Ishikawa (cell line): ENCODE data around the gene SLC45A3.

Experiments
- EP300 ChIP-seq: IDR thresholded peaks from 2 replicates; pipeline ENCODE4 v1.6.1; 2012; ENCODE audit warnings: borderline replicate concordance
- MAX ChIP-seq: IDR thresholded peaks from 2 replicates; pipeline ENCODE4 v1.6.1; 2012
- TAF1 ChIP-seq: IDR thresholded peaks from 2 replicates; pipeline ENCODE4 v1.6.1; 2012; ENCODE audit warnings: low read depth, mild to moderate bottlenecking
- ZBTB7A ChIP-seq: IDR thresholded peaks from 2 replicates; pipeline ENCODE4 v1.6.1; 2012; ENCODE audit warnings: low read depth

- TF ChIP-seq ZBTB7A = no peak
- no peak for TF ChIP-seq MAX
- no peak for TF ChIP-seq TAF1
- no peak for TF ChIP-seq EP300
Measured at GRCh38 chr1:205645519-205645918, 34.8 kb downstream of the SLC45A3 start.
